ENCODE data around the gene ZNF74.
"Not testable (repeated sequence)": the region's sequence is repeated elsewhere in the genome, so short reads cannot be mapped to it uniquely, and the experiment has no call there.

ZNF74 gene

DNA sequence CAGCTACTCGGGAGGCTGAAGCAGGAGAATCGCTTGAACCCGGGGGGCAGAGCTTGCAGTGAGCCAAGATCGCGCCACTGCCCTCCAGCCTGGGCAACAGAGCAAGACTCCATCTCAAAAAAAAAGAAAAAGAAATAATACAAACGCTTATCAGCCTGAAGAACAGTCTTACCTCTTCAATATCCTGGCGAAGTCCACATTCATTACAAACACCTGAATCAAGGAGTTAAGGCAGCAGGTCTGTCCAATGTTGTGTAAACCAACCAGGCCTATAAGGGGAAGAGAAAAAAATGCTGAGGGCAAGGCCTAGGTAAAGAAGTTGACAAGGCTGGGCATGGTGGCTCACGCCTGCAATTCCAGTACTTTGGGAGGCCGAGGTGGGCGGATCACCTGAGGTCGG, 17.0 kb upstream of the ZNF74 start:
- DNase-seq: not testable (repeated sequence)

DNA sequence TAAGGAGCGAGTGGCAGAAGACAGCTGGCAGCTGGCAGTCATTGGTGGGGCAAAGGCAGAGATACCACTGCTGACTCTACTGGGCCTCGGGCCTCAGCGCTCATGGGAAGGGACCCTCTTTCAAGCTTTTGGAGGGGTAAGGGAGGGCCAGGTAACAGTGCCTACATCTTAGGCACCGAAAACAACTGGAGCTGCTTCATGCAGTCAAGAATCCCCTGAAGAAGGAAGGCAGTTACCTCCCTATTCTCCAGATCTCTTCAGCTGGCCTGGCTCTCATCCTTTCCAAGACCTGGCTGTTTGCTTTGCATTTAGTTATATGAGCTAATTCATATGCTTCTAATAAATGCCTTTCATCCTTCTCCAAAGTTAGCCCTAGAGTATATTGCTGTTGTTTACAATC, 15.8 kb upstream of the ZNF74 start:
- no peak for DNase-seq

DNA sequence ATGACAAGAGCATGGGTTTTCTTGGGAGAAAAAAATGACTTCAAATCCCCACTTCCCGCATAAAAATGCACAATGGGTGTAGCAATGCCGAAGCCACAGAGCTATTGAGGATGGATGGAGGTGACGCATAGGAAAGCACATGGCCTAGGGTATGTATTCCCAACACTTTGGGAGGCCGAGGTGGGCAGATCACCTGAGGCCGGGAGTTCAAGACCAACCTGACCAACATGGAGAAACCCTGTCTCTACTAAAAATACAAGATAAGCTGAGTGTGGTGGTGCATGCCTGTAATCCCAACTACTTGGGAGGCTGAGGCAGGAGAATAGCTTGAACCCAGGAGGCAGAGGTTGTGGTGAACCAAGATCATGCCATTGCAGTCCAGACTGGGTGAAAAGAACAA, 15.3 kb upstream of the ZNF74 start:
- DNase-seq: not testable (repeated sequence)

DNA sequence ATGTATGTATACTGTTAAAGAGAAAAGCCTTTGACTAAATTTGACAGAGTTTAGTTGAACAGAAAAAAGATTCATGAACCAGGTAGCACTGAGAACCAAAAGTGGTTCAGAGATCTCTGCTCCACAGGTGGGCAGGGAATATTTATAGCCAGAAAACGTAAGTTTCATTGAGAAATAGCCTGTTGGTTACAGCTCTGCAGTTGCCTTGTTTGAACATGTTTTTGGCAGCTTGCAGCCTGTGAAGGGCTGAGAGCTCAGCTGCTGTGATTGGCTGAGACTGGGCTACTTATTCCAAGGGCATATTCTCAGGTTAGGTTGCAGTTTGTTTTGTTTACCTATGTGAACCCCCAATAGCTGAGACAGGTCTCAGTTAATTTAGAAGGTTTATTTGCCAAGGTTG, 13.5 kb upstream of the ZNF74 start:
- DNase-seq: peak; percentile 42

DNA sequence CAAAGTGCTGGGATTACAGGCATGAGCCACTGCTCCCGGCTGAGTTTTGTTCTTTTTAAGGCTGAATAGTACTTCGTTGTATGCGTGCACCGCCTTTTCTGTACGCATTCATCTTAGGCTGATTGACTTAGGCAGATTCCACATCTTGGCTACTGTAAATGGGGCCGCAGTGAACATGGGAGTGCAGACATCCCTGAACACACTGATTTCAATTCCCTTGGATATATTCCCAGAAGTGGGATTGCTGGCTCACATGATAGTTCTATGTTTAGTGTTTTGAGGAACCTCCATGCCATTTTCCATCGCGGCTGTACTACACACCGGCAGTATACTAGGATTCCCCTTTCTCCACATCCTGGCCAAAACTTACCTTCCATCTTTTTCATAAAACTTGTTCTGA, 10.4 kb upstream of the ZNF74 start:
- no peak for DNase-seq

DNA sequence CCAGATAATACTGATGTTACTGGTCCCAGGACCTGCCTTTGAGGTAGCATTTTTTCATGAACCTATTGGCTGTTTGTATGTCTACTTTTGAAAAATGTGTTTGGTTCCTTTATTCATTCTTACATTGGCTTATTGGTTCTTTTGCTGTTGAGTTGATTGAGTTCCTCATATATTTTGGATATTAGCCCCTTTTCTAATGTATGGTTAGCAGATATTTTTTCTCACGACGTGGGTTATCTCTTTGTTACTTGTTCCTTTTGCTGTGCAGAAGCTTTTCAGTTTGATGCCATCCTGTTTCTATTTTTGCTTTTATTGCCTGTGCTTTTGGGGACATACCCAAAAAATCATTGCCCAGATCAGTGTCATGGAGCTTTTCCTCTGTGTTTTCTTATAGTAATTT, 9.8 kb upstream of the ZNF74 start:
- no peak for DNase-seq

DNA sequence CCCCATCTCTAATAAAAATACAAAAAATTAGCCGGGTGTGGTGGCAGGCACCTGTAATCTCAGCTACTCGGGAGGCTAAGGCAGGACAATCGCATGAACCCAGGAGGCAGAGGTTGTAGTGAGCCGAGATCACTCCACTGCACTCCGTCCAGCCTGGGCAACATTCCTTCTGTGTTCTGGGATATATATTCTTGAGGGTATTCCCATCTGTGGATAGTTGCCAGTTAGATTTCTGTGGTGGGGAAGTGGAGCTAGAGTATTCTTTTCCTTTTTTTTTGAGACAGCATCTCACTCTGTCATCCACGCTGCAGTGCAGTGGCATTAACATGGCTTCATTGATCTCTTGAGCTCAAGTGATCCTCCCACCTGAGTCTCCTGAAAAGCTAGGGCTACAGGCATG, 9.1 kb upstream of the ZNF74 start:
- DNase-seq: no peak

DNA sequence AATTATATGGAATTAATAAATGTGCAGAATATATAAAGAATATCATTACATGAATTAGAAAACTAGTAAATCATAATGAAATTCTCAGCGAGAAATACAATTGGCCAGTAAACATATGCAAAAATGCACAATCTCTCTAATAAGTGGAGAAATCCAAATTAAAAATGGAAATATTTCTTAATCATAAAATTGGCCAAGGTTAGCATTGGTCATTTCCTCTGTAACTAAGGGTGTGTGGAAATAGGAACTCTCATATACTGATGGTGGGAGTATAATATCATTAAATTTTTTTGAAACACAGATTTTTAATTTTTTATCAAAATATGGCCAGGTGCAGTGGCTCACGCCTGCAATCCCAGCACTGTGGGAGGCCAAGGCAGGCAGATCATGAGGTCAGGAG, 7.6 kb upstream of the ZNF74 start:
- DNase-seq: no peak

DNA sequence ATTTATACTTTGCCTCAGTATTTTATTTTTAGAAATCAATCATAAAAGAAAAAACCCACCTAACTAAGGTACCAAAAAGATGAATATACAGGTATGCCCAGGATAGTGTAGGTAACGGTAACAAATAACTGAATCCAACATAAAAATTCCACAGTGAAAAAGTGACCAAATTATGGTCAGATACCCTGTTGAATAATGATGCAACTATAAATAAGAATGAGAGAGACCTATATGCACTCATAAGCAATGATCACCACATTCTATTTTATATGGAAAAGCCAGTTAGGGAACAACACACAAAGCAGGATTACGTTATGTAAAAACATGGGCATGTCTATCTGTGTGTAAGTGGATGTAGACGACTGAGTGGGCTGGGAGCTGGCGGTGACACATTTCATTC, 7.0 kb upstream of the ZNF74 start:
- no peak for DNase-seq

DNA sequence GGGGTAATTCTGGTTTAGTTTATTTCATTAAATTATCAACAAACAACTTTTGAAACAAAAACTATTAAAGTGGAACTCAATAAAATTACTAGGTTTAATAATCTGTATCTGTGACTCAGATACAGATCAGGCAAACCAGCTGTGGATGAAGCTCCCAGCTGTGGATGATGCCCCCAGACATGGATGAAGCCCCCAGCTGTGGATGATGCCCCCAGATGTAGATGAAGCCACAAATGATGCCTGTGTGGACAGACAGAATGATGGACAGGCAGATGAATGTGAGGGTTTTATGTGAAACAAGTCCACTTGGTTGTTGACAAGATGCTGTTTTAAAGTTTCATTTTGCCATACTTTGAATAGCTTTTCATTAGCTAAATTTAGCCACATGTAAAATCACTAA, 5.8 kb upstream of the ZNF74 start:
- DNase-seq: no peak

DNA sequence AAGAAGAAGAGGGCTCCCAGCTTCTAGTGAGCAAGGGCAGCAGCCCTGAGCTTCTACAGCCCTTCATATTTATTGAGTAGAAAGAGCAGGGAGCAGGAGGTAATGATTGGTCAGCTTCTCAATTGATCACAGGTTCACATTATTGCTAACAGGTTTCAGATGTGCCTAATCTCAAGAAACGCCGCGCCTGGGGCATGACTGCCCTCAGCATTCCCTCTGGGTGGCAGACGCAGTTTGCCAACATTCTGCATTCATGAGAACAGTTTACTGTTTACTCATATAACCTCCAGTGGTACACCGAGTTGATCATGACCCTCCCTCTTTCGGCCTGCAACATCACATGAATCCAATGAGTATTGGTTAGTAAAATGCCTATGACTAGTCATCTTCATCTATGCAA, 4.7 kb upstream of the ZNF74 start:
- no peak for DNase-seq

DNA sequence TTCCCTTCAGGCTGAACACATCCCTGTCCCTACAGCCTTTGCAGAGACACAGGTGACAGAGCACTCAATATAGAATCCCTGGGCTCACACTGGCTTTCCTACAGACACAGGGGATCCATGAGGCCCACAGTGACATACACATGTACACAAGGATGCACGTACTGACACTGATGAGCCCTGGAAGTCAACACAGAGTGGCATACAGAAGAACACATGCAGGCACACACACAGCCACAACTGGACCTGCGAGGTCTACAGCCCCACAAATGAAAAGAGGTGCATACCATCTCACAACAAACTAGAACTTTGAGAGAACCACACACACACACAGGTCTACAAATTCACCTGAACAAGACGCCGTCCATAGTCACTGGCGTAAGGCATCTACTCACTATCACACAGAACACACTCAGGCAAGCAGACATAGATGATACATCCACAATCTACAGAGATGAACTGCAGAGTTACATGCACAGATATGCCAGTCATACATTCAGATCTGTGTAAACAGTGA, 3.5 kb upstream of the ZNF74 start:
- DNase-seq: no peak

DNA sequence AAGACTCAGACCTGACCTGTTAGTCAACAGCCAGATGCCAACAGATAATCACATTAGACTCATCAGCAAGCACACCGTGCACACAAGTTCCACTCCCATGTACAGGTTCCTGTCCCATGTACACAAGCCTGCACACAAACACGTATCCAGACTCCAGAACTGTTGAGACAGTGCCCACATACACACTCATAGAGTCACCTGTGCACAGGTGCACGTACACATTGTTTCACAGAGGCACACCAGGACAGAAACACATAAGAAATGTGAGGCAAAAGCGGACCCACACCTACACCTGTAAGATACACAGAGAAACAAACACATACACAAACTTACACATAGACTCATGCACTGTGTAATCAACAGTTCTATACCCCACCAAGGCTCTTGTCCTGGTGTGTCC, 2.7 kb upstream of the ZNF74 start:
- no peak for DNase-seq

DNA sequence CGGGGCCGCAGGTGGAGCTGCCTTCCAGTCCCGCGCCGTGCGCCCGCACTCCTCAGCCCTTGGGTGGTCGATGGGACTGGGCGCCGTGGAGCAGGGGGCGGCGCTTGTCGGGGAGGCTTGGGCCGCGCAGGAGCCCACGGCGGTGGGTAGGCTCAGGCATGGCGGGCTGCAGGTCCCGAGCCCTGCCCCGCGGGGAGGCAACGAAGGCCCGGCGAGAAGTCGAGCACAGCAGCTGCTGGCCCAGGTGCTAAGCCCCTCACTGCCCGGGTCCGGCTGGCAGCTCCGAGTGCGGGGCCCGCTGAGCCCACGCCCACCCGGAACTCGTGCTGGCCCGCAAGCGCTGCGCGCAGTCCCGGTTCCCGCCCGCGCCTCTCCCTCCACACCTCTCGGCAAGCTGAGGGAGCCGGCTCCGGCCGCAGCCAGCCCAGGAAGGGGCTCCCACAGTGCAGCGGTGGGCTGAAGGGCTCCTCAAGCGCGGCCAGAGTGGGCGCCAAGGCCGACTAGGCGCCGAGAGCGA, 1.5 kb upstream of the ZNF74 start:
- DNase-seq: not testable (repeated sequence)

DNA sequence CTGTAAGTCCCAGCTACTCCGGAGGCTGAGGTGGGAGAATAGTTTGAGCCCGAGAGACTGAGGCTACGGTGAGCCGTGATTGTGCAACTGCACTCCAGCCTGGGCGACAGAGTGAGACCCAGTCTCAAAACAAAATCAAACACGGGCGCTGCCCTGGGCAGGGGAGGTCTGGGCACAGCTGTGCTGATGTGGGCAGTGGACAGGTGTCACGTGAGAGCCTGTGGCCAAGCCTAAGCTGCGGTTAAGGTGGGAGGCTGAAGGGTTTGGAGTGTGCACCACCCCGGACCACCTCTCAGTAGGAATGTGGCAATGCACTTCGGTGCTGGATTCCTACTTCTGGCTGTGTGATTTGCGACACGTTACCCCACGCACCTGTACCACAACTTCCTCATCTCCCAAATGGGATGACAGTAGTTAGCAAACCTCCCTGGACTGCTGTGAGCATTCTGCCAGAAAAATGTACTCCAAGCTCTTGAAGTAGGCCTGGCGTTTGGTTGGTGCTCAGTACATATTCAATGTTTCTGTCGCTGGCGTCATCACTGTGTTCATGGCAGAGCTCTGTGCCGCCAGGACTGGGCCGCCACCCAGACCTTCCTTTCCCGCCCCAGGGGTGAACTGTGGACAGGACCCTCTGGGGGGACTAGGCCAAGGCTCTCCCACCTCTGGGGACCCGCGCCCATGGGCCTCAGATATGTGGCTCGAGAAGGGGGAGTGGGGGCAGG, 807 bp upstream of the ZNF74 start:
- no peak for DNase-seq

DNA sequence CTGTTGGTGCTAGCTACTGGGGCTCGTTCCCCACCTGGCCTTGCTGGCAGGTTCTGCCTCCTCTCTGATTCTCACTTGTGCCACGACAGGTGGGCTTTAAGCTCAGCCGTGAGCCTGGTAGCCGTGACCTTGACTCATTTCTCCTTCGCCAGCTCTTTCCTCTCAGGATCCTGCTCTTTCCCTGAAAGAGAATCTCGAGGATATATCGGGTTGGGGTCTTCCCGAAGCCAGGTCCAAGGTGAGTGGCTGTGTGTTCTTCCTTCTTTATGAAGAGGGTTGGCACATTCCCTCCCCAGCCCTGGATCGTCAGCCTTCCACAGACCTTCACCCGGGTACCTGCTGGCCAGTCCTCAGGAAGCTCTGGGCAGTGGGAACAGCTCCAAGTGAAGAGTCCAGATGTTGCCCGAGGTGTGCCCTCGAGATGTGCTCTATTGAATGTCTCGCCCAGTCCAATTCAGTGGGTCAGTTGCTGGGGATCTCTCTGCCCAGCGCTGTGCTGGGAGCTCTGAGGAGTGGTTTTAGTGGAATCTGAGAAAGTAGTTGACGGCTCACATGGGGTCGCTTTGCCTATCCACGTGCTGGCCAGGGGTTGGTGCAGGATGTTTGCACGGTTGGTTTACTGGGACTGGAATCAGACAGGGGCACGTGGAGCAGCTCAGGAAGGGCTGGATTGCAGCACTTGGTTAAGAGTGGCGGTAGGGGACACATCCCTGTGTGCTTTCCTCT, 1.4 kb downstream of the ZNF74 start:
- DNase-seq: peak; percentile 32

DNA sequence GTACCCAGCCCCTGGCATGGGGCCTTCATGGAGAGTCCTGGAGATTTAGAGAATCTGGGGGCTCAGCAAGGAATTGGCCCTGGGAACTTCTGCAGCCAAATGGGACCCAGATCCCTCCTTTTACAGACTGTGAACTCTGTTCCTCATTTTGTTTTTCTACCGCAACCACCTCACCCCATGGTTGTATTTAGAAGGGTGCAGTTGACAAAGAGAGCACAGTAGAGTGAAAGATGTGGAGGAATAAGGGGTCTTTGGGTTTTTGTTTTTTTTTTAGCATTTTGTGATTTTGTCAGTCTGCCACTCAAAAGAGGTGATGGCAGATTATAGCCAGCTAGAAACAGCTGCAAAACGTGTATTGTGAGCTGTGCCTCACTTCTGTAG, 1.9 kb downstream of the ZNF74 start:
- DNase-seq: no peak

DNA sequence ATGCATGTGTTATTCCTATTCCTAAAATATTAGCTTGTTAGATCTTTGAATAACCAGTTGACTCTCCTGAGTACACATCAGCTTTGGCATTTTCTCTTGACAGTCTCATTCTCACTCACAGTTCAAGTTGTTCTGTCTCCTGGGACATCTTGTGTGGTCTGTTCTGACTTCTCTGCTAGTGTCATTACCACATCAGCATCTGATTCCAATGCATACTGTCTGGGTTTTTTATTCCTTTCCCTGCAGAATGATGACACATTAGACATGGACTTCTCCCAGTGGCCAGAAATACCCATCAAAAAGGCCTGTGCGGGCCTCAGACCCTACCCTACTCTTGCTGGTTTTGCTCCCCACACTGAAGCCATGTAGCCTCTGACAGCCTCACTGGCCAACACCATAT, 2.7 kb downstream of the ZNF74 start:
- DNase-seq: no peak

DNA sequence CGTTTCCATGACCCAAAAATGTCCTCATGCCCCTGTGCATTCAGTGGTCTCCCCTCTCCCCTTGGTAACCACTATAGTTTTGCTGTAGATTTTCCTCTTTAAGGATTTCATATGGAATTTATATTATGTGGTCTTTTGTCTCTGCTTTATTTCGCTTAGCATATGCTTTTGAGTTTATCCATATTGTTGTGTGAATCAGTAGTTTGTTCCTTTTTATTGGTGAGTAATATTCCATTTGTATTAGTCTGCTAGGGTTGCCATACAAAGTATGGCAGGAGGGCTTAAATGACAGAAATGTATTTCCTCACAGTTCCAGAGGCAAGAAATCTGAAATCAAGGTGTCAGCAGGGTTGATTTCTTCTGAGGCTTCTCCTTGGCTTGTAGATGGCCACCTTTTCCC, 3.5 kb downstream of the ZNF74 start:
- no peak for DNase-seq

DNA sequence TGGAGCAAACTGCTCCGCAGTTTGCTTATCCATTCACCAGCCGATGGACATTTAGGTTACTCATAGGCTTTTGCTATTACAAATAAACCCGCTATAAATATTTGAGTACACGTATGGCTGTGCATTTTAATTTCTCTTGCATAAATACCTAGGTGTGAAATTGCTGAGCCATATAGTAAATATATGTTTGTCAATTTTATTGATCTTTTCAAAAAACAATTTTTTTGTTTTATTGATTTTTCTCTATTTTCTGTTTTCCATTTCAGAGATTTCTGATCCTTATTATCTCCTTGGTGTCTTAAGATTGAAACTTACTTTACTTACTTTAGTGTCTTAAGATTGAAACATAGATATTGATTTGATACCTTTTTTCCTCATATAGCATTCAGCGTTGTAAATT, 4.5 kb downstream of the ZNF74 start:
- DNase-seq: no peak

DNA sequence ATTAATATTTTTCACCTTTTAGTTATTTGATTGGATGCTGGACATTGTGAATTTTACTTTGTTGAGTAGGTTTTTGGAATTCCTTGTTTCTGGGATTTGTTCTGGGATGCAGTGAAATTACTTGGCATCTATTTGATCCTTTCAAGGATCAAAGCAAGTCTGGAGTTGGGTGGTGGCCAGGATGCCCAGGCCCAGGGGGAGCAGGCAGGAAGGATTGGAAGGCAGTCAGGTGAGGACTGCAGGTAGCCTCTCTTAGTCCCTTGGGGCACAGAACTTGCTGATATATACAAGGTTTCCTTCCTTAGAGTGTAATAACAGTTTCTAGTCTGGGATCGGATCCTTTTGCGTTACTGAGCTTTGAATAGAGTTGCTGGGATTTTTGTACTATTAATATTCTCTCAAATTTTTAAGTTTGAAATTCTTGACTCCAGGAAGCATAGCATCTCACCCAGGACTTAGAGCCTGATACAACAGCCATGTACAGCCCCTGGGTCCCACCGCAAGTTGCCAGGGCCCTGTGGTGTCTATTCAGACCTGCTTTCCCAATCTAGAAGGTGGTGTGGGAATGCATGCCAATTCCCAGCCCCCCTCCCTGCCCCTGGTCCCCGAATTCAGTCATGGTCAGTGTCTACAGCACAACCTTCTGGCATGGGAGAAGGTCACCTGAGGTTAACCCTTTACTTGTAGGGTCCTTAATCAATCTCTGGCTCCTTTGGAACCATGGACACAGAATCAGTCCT, 6.1 kb downstream of the ZNF74 start:
- peak; percentile 7 for DNase-seq

DNA sequence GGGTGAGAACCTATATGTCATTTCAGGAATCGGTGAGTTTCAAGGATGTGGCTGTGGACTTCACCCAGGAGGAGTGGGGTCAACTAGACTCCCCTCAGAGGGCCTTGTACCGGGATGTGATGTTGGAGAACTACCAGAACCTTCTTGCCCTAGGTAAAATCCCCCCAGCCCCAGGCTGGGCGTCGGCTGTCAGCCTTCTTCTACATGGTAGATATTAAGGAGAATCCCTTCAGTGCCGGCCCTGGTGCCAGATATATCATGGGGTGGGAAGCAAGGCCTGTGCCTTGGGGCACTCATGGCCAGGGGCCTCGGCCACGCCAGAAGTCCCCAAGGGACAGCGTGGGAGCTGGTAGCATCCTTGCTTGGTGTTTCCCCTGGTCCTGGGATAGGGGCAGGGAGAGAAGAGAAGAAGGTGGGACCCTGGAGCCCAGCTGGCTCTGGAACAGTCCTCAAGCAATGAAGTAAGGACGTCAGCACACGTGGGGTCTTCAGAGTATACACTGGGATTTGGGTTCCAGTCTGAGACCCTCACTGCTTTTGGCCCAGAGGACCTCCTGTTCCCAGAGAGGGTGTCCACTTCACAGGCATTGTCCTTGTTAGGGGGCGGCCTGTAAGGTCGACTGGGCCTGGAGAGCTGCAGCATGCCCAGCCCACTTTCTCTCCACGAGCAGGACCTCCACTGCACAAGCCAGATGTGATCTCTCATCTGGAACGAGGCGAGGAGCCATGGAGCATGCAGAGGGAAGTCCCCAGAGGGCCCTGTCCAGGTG, 6.8 kb downstream of the ZNF74 start:
- no peak for DNase-seq
